K562 (cell line): ENCODE data around the gene POLR2C. TPM values are rescaled to one million over a fixed set of nuclear protein-coding genes. Genes with fewer than 3 reads are reported as not detected.

Experiments
- ARID3A ChIP-seq: IDR thresholded peaks from 2 replicates; pipeline ENCODE4 v1.6.1; 2012; ENCODE audit warnings: low read depth, low read length, improper control_type of control experiment, borderline replicate concordance
- ARNT ChIP-seq, 2 experiments: fragments of 450-650 bp; IDR thresholded peaks; 2 replicates each; pipeline ENCODE4 v1.6.1; 2016; ENCODE audit warnings: mild to moderate bottlenecking in 1 of 2
- CSDE1 ChIP-seq, 2 experiments: fragments of 450-650 bp; IDR thresholded peaks; 2 replicates each; pipeline ENCODE4 v1.6.1; 2016; ENCODE audit warnings: mild to moderate bottlenecking in 1 of 2
- CXXC5 ChIP-seq: fragments of 250-450 bp; sonication (Bioruptor Pico); IDR thresholded peaks from 2 replicates; pipeline ENCODE4 v1.8.0; 2022; ENCODE audit warnings: inconsistent platforms, mild to moderate bottlenecking, moderate library complexity
- IFI16 ChIP-seq: fragments of 250-450 bp; sonication (Bioruptor Pico); IDR thresholded peaks from 2 replicates; pipeline ENCODE4 v2.1.2; 2022; ENCODE audit warnings: mild to moderate bottlenecking, inconsistent platforms
- NUFIP1 ChIP-seq: fragments of 450-650 bp; IDR thresholded peaks from 2 replicates; pipeline ENCODE4 v1.6.1; 2018; ENCODE audit not compliant: partially characterized antibody
- PML ChIP-seq: IDR thresholded peaks from 2 replicates; pipeline ENCODE4 v1.6.1; 2012; ENCODE audit warnings: low read length, inconsistent platforms
- PREB ChIP-seq: sonication (generic); formaldehyde crosslinking; IDR thresholded peaks from 2 replicates; pipeline ENCODE4 v1.8.1; 2023; ENCODE audit warnings: mild to moderate bottlenecking, missing genetic modification reagents
- PYGO2 ChIP-seq: fragments of 450-650 bp; IDR thresholded peaks from 2 replicates; pipeline ENCODE4 v1.6.1; 2016; ENCODE audit warnings: mild to moderate bottlenecking, missing genetic modification characterization, moderate library complexity, missing compliant biosample characterization
- TEAD1 ChIP-seq, 2 experiments: fragments of 450-650 bp in 1 of 2; sonication (generic) in 1 of 2; formaldehyde crosslinking; IDR thresholded peaks; 2 replicates each; pipeline versions ENCODE4 v1.4.0 to v1.8.0; 2020 to 2022; ENCODE audit warnings: mild to moderate bottlenecking in 2 of 2, missing genetic modification reagents in 1 of 2
- TSHZ1 ChIP-seq: fragments of 250-450 bp; sonication (Bioruptor Pico); IDR thresholded peaks from 2 replicates; pipeline ENCODE4 v1.4.0; 2020; ENCODE audit warnings: mild to moderate bottlenecking, moderate library complexity
- XRCC4 ChIP-seq: IDR thresholded peaks from one replicate; pipeline ENCODE4 v1.6.1; 2011; ENCODE audit not compliant: insufficient read depth, insufficient read length; ENCODE audit errors: extremely low read depth
- ZBTB43 ChIP-seq: sonication (generic); formaldehyde crosslinking; IDR thresholded peaks from 2 replicates; pipeline ENCODE4 v1.8.0; 2023; ENCODE audit warnings: mild to moderate bottlenecking, missing genetic modification reagents
- ZNF224 ChIP-seq: sonication (generic); formaldehyde crosslinking; IDR thresholded peaks from 2 replicates; pipeline ENCODE4 v1.8.0; 2022; ENCODE audit warnings: mild to moderate bottlenecking, missing genetic modification reagents
- ZNF512 ChIP-seq: IDR thresholded peaks from 2 replicates; pipeline ENCODE4 v1.6.1; 2016; ENCODE audit warnings: missing genetic modification characterization, missing compliant biosample characterization
- ZNF583 ChIP-seq: fragments of 250-450 bp; sonication (Bioruptor Pico); IDR thresholded peaks from 2 replicates; pipeline ENCODE4 v1.4.0; 2020
- ZNF785 ChIP-seq: fragments of 250-450 bp; sonication (Bioruptor Pico); IDR thresholded peaks from 2 replicates; pipeline ENCODE4 v1.4.0; 2020; ENCODE audit warnings: mild to moderate bottlenecking
- ZNF79 ChIP-seq: fragments of 250-450 bp; sonication (Bioruptor Pico); IDR thresholded peaks from 2 replicates; pipeline ENCODE4 v1.4.0; 2020; ENCODE audit warnings: low read depth, mild to moderate bottlenecking, moderate library complexity
- polyA plus RNA-seq, 8 experiments: library from polyadenylated mRNA; depleted of rRNA in 4 of 8; stranded (reverse) in 5 of 8; unstranded in 3 of 8; fragments of >200 nt; fragmentation: Nextera tagmentation in 2 of 8; fragmentation: Illumina TruSeq in 1 of 8; extraction: Ambion mirVana in 2 of 8; extraction: Trizol in 1 of 8; gene quantifications; 2 replicates each; pipeline versions ENCODE4 v1.2.1 to v1.2.3, GENCODE V29; 2011 to 2014; ENCODE audit warnings: inconsistent platforms in 1 of 8, missing spikeins in 1 of 8
- total RNA-seq, 7 experiments: library from RNA; depleted of rRNA in 6 of 7; stranded (reverse); fragments of >200 nt in 6 of 7; fragmentation: Illumina TruSeq in 2 of 7; extraction: Trizol in 2 of 7; gene quantifications; 2 replicates each; pipeline versions ENCODE4 v1.2.1 to v1.2.3, GENCODE V29; 2011 to 2021; ENCODE audit warnings: low replicate concordance in 1 of 7

Gene POLR2C
- total and polyA plus RNA-seq, 9 of the 15 experiments (the other 6 are each of a cell fraction or from before 2014, with no cell fraction given) = 70.3 to 163 (median 92.3) TPM

- no peak for TF ChIP-seq NUFIP1
- TF ChIP-seq CSDE1 (IDR thresholded peaks at IDR 0.05) = no peak
- TF ChIP-seq ZNF512 (tag) = no peak
- TF ChIP-seq PYGO2 (tag) = no peak
- TF ChIP-seq ZNF785 (CRISPR knock-in tag) = no peak
- TF ChIP-seq ZNF79 (CRISPR knock-in tag) = no peak
- no peak for TF ChIP-seq ZNF224
- no peak for TF ChIP-seq PREB (CRISPR knock-in tag)
- no peak for TF ChIP-seq ARNT (IDR thresholded peaks at IDR 0.05)
- no peak for TF ChIP-seq TSHZ1
- TF ChIP-seq XRCC4 = no peak
- TF ChIP-seq ZNF583 (CRISPR knock-in tag) = no peak
- no peak for TF ChIP-seq PML
- no peak; a peak in 1 of 4 replicates for TF ChIP-seq TEAD1 (CRISPR knock-in tag; IDR thresholded peaks at IDR 0.05)
- no peak for TF ChIP-seq IFI16 (CRISPR knock-in tag)
- no peak for TF ChIP-seq ZBTB43 (CRISPR knock-in tag)
- no peak for TF ChIP-seq CXXC5 (CRISPR knock-in tag)
- TF ChIP-seq ARID3A = no peak
These were observed 13.3 kb downstream of the POLR2C start (continued) for GRCh38 chr16:57475711-57476339.
